Esophagus muscularis mucosa (tissue), 4 donors: Measurements from ENCODE around the gene ACTBL2. TPM values are rescaled to one million over a fixed set of nuclear protein-coding genes. Genes with fewer than 3 reads are reported as not detected.

Experiments used
- DNase-seq: peaks from one replicate; pipeline ENCODE4 v3.0.0-alpha.2; 2017; ENCODE audit errors: extremely low spot score
- H3K27ac ChIP-seq, 4 donors: fragments of 200-600 bp; sonication (generic); replicated peaks in 1 of 4; 1 replicate in 3 of 4; 2 replicates in 1 of 4; pipeline ENCODE4 v1.5.1; 2016 to 2019; ENCODE audit warnings: mild to moderate bottlenecking in 1 of 4
- H3K27me3 ChIP-seq, 4 donors: fragments of 200-600 bp; sonication (generic); one replicate each; pipeline versions ENCODE4 v1.5.1 to v1.6.0; 2016 to 2019
- H3K36me3 ChIP-seq, 4 donors: fragments of 200-600 bp; sonication (generic); one replicate each; pipeline ENCODE4 v1.5.1; 2016 to 2019
- H3K4me1 ChIP-seq, 4 donors: fragments of 200-600 bp; sonication (generic); one replicate each; pipeline ENCODE4 v1.5.1; 2016 to 2019
- H3K4me3 ChIP-seq, 4 donors: fragments of 200-600 bp; sonication (generic); 1 replicate in 2 of 4; 2 replicates in 2 of 4; pipeline ENCODE4 v1.5.1; 2016 to 2019; ENCODE audit warnings: mild to moderate bottlenecking in 4 of 4, moderate library complexity in 1 of 4
- H3K9me3 ChIP-seq, 4 donors: fragments of 200-600 bp; sonication (generic); 1 replicate in 3 of 4; 2 replicates in 1 of 4; pipeline ENCODE4 v1.5.1; 2016 to 2019
- EP300 ChIP-seq: sonication (generic); formaldehyde crosslinking; IDR thresholded peaks from one replicate; pipeline ENCODE4 v1.6.1; 2017; ENCODE audit warnings: antibody characterized with exemption
- POLR2A ChIP-seq: fragments of 450-650 bp; IDR thresholded peaks from one replicate; pipeline ENCODE4 v1.6.1; 2017; ENCODE audit warnings: antibody characterized with exemption, moderate library complexity, mild to moderate bottlenecking, low read depth
- POLR2AphosphoS5 ChIP-seq, 2 donors: sonication (generic); formaldehyde crosslinking; IDR thresholded peaks; one replicate each; pipeline ENCODE4 v1.6.1; 2017; ENCODE audit warnings: antibody characterized with exemption in 2 of 2
- WGBS: methylation state at CpG from one replicate; pipeline ENCODE4 v1.1.5; 2018; 5-methylcytosine and 5-hydroxymethylcytosine counted together
- intact Hi-C: fragments of 100-400 bp; cut with DNase I; formaldehyde crosslinking; loops from one replicate; pipeline ENCODE4 v1.15.1; 2023
- total RNA-seq, 4 donors: library from RNA; depleted of rRNA; stranded (reverse); fragments of >200 nt; gene quantifications; one replicate each; pipeline versions ENCODE4 v1.1.0 to v1.2.1, GENCODE V29; 2016
- TF ChIP-seq, protein P1 (sequence below), 3 experiments: fragments of 200-600 bp in 2 of 3; fragments of 450-650 bp in 1 of 3; sonication (generic) in 2 of 3; IDR thresholded peaks; one replicate each; pipeline ENCODE4 v1.5.1; 2017 to 2019; ENCODE audit warnings: antibody characterized with exemption in 3 of 3, mild to moderate bottlenecking in 2 of 3, moderate library complexity in 1 of 3

Gene ACTBL2
- total RNA-seq, 4 donors from 2014 or later: not detected

- H3K4me1 ChIP-seq: peaks cover 0 to 4% (median 0%) of the 10 kb centered on the region in 4 donors
- H3K27ac ChIP-seq: no peak overlapping the region
- DNase-seq: peak; percentile 89
- TF ChIP-seq EP300 (no peak), POLR2A (no peak), POLR2AphosphoS5 (IDR thresholded peaks at IDR 0.05) (no peak)
- TF ChIP-seq, protein P1, sequence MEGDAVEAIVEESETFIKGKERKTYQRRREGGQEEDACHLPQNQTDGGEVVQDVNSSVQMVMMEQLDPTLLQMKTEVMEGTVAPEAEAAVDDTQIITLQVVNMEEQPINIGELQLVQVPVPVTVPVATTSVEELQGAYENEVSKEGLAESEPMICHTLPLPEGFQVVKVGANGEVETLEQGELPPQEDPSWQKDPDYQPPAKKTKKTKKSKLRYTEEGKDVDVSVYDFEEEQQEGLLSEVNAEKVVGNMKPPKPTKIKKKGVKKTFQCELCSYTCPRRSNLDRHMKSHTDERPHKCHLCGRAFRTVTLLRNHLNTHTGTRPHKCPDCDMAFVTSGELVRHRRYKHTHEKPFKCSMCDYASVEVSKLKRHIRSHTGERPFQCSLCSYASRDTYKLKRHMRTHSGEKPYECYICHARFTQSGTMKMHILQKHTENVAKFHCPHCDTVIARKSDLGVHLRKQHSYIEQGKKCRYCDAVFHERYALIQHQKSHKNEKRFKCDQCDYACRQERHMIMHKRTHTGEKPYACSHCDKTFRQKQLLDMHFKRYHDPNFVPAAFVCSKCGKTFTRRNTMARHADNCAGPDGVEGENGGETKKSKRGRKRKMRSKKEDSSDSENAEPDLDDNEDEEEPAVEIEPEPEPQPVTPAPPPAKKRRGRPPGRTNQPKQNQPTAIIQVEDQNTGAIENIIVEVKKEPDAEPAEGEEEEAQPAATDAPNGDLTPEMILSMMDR (IDR thresholded peaks at IDR 0.05): no peak
- intact Hi-C loops: no loop called here
- no peak overlapping the region for H3K4me3 ChIP-seq
- no peaks in the 10 kb centered on the region for H3K36me3 ChIP-seq
- WGBS: 73% methylated on average over 4 of the region's 4 CpGs
- H3K27me3 ChIP-seq: no peaks in the 10 kb centered on the region
- no peaks in the 10 kb centered on the region for H3K9me3 ChIP-seq
Measured at GRCh38 chr5:57442080-57442839, 40.4 kb downstream of the ACTBL2 start.

DNA sequence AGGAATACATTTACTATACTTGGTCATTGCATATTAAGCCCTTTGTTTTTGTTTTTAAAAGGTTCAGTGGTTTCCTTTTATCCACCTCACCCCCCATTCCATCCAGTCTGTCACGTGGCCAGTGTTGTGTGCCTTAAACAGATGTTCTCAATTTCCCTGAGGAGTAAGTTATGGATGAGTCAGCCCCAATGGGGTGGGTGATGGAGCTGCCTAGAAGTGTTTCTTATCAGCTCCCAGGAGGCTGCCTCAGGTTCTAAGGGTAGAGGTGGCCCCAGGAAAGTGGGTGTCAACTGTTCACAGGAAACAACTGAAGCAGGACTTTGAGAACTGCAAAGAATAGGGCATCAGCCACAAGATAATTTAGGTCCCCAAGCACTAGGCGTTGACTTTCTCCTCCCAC lies 41.1 kb downstream of the ACTBL2 start:
- peak; percentile 72 for DNase-seq
- intact Hi-C loops: no loop called here
- H3K27me3 ChIP-seq: no peaks in the 10 kb centered on the region
- H3K4me1 ChIP-seq: peaks cover 0 to 4% (median 0%) of the 10 kb centered on the region in 4 donors
- WGBS: 58% methylated on average over 2 of the region's 2 CpGs
- no peak overlapping the region for H3K27ac ChIP-seq
- no peak for TF ChIP-seq EP300
- no peak for TF ChIP-seq POLR2AphosphoS5 (IDR thresholded peaks at IDR 0.05)
- H3K9me3 ChIP-seq: no peaks in the 10 kb centered on the region
- no peak overlapping the region for H3K4me3 ChIP-seq
- H3K36me3 ChIP-seq: no peaks in the 10 kb centered on the region

DNA sequence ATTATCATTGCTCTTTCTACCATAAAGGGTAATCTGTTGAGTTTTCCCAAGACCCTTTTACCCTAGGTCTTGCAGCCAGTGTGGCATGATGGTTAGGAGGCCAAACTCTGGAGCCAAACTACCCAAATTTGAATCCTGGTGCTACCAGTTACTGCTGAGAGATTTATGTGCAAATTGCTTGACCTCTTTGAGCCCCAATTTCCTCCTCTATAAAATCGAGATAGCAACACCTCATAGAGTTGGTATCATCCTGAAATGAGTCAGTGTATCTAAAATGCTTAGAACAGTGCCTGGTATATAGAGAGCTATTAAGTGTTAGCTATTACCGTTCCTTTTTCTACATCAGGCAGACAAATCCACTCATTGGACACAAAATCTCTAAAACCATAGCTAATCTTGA lies 43.0 kb downstream of the ACTBL2 start:
- intact Hi-C loops: no loop called here
- Histone ChIP-seq H3K9me3 (no peaks in the 10 kb centered on the region), H3K4me3 (no peak overlapping the region), H3K27me3 (no peaks in the 10 kb centered on the region), H3K4me1 (peaks cover 0 to 4% (median 0%) of the 10 kb centered on the region in 4 donors), H3K27ac (no peak overlapping the region), H3K36me3 (no peaks in the 10 kb centered on the region)
- WGBS: 91% methylated on average over 2 of the region's 2 CpGs
- peak; percentile 8 for DNase-seq
- TF ChIP-seq, protein P1 (IDR thresholded peaks at IDR 0.05): no peak
- TF ChIP-seq POLR2A: no peak
- TF ChIP-seq POLR2AphosphoS5 (IDR thresholded peaks at IDR 0.05): no peak
- TF ChIP-seq EP300: no peak

GRCh38 chr5:57437976-57438805 lies 44.4 kb downstream of the ACTBL2 start:
- Histone ChIP-seq H3K4me1 (peaks cover 0 to 4% (median 0%) of the 10 kb centered on the region in 4 donors), H3K36me3 (no peaks in the 10 kb centered on the region), H3K27me3 (no peaks in the 10 kb centered on the region), H3K4me3 (no peak overlapping the region), H3K9me3 (no peaks in the 10 kb centered on the region), H3K27ac (no peak overlapping the region)
- DNase-seq: no peak
- WGBS: 59% methylated on average over 8 of the region's 8 CpGs
- intact Hi-C loops: no loop called here
- no peak for TF ChIP-seq EP300
- TF ChIP-seq POLR2AphosphoS5 (IDR thresholded peaks at IDR 0.05): no peak
- TF ChIP-seq, protein P1 (IDR thresholded peaks at IDR 0.05): no peak
- TF ChIP-seq POLR2A: no peak

- Histone ChIP-seq H3K27me3 (no peaks in the 10 kb centered on the region), H3K9me3 (no peaks in the 10 kb centered on the region), H3K4me3 (no peak overlapping the region), H3K36me3 (no peaks in the 10 kb centered on the region), H3K27ac (no peak overlapping the region), H3K4me1 (peaks cover 0 to 1% (median 0%) of the 10 kb centered on the region in 4 donors)
- intact Hi-C loops: no loop called here
- DNase-seq: peak; percentile 81
- TF ChIP-seq, protein P1 (IDR thresholded peaks at IDR 0.05): no peak
- WGBS: 100% methylated on average over 1 of the region's 1 CpG
Measured at GRCh38 chr5:57436586-57436985, 46.0 kb downstream of the ACTBL2 start.
